Karpas-422 (cell line): ENCODE data around the gene BAZ1B. TPM values are rescaled to one million over a fixed set of nuclear protein-coding genes. Genes with fewer than 3 reads are reported as not detected.

Experiments
- DNase-seq: peaks from one replicate; pipeline ENCODE4 v3.0.0-alpha.2; 2015
- H2AFZ ChIP-seq: fragments of 200-600 bp; sonication (generic); 2 replicates; pipeline ENCODE4 v1.6.1; 2014; ENCODE audit warnings: antibody characterized with exemption, low read length, mixed read lengths
- H3K27ac ChIP-seq: fragments of 200-600 bp; sonication (generic); 2 replicates; pipeline ENCODE4 v1.5.1; 2014; ENCODE audit warnings: mild to moderate bottlenecking, low read length, moderate library complexity
- H3K27me3 ChIP-seq: fragments of 200-600 bp; sonication (generic); 2 replicates; pipeline ENCODE4 v1.6.1; 2014; ENCODE audit warnings: low read length, mixed read lengths
- H3K36me3 ChIP-seq: fragments of 200-600 bp; sonication (generic); 2 replicates; pipeline ENCODE4 v1.6.1; 2014; ENCODE audit warnings: low read length, mixed read lengths; ENCODE audit not compliant: insufficient read depth
- H3K4me1 ChIP-seq: fragments of 200-600 bp; sonication (generic); 2 replicates; pipeline ENCODE4 v1.6.1; 2014; ENCODE audit warnings: mild to moderate bottlenecking, low read length, mixed read lengths
- H3K4me2 ChIP-seq: fragments of 200-600 bp; sonication (generic); 2 replicates; pipeline ENCODE4 v1.6.1; 2014; ENCODE audit warnings: low read length, low read depth, mild to moderate bottlenecking; ENCODE audit not compliant: poor library complexity, severe bottlenecking
- H3K4me3 ChIP-seq: fragments of 200-600 bp; sonication (generic); 2 replicates; pipeline ENCODE4 v1.5.1; 2014; ENCODE audit warnings: mild to moderate bottlenecking, antibody characterized with exemption, low read length, mixed read lengths
- H3K79me2 ChIP-seq: fragments of 200-600 bp; sonication (generic); 2 replicates; pipeline ENCODE4 v1.6.1; 2014; ENCODE audit warnings: mild to moderate bottlenecking, low read length, mixed read lengths
- H3K9ac ChIP-seq: fragments of 200-600 bp; sonication (generic); 2 replicates; pipeline ENCODE4 v1.6.0; 2014; ENCODE audit warnings: low read length
- H3K9me2 ChIP-seq: fragments of 200-600 bp; sonication (generic), shearing (Covaris generic); replicated peaks from 2 replicates; pipeline ENCODE4 v1.6.0; 2014; ENCODE audit warnings: mild to moderate bottlenecking, low read length, moderate library complexity; ENCODE audit not compliant: insufficient read depth
- H3K9me3 ChIP-seq: fragments of 300-700, 200-600 bp; sonication (generic); 2 replicates; pipeline ENCODE4 v1.6.1; 2014; ENCODE audit warnings: low read length, mixed read lengths
- H4K20me1 ChIP-seq: fragments of 200-600 bp; sonication (generic); 2 replicates; pipeline ENCODE4 v1.6.1; 2014; ENCODE audit warnings: mild to moderate bottlenecking, antibody characterized with exemption, low read length, low read depth; ENCODE audit not compliant: insufficient read depth
- small RNA-seq: library from RNA; depleted of rRNA; stranded (forward); fragments of <200 nt; gene quantifications from one replicate; pipeline ENCODE3, GENCODE V24; 2014
- total RNA-seq: library from RNA; depleted of rRNA; stranded (reverse); fragments of >200 nt; shearing (Covaris generic); gene quantifications from 2 replicates; pipeline ENCODE4 v1.2.3, GENCODE V29; 2014; ENCODE audit warnings: low replicate concordance; rRNA removed

Gene BAZ1B
- total RNA-seq, 1 experiment from 2014 or later = 51.2 TPM

- H3K36me3 ChIP-seq = no peaks in the 10 kb centered on the region
- H3K9me2 ChIP-seq = no peaks in the 10 kb centered on the region
- H3K27ac ChIP-seq = no peak overlapping the region
- H2AFZ ChIP-seq = no peak overlapping the region
- H3K27me3 ChIP-seq = no peaks in the 10 kb centered on the region
- peaks cover 11% of the 10 kb centered on the region; the same call in 1 of the 2 replicates for H3K9me3 ChIP-seq
- H4K20me1 ChIP-seq = no peaks in the 10 kb centered on the region
- no peak overlapping the region for H3K4me3 ChIP-seq
- H3K4me2 ChIP-seq = no peak overlapping the region
- no peaks in the 10 kb centered on the region for H3K4me1 ChIP-seq
- DNase-seq = no peak
- no peak overlapping the region for H3K9ac ChIP-seq
- no peaks in the 10 kb centered on the region for H3K79me2 ChIP-seq
Measured at GRCh38 chr7:73391396-73391795, 130.7 kb downstream of the BAZ1B start.

Small RNA genes within 50 kb of the gene (small RNA-seq; reads per million reads assigned to genes)
- gene RF00019 (not detected), gene RNU6-1198P (not detected)

Other genes with a start within 250 kb of the BAZ1B start
- gene NSUN5, start 213.5 kb downstream of the BAZ1B start, total RNA-seq = 31.6 and 39.4 TPM in 2 replicates
- not detected in 2 replicates for gene TRIM50, start 194.2 kb downstream of the BAZ1B start, total RNA-seq
- gene FKBP6, start 194.1 kb downstream of the BAZ1B start, total RNA-seq = not detected in 2 replicates
- not detected in 2 replicates for gene FZD9, start 88.5 kb downstream of the BAZ1B start, total RNA-seq
- gene BCL7B, start 35.4 kb upstream of the BAZ1B start, total RNA-seq = 37.2 and 50.9 TPM in 2 replicates
- 27.5 and 43.4 TPM in 2 replicates for gene TBL2, start 56.3 kb upstream of the BAZ1B start, total RNA-seq
- not detected in 2 replicates for gene MLXIPL, start 102.2 kb upstream of the BAZ1B start, total RNA-seq
- not detected in 2 replicates for gene VPS37D, start 145.5 kb upstream of the BAZ1B start, total RNA-seq
- 1.3 and 6.1 TPM in 2 replicates for gene DNAJC30, start 161.2 kb upstream of the BAZ1B start, total RNA-seq
- 41.9 and 85.9 TPM in 2 replicates for gene BUD23, start 161.3 kb upstream of the BAZ1B start, total RNA-seq
- 3.7 and 5.5 TPM in 2 replicates for gene STX1A, start 197.4 kb upstream of the BAZ1B start, total RNA-seq
- 14.3 and 18.3 TPM in 2 replicates for gene ABHD11, start 216.5 kb upstream of the BAZ1B start, total RNA-seq
- gene CLDN3, start 248.0 kb upstream of the BAZ1B start, total RNA-seq = not detected in 2 replicates